GM19452 (cell line): ENCODE measurements around the gene RGS1.
A peak's percentile ranks its signal among the peaks of the same experiment; 100 is the strongest.

Experiments used
- ATAC-seq: cut with Tn5 transposase; IDR thresholded peaks from one replicate; pipeline ENCODE4 v1.9.1; 2021; ENCODE audit not compliant: unreplicated experiment

RGS1 gene

DNA sequence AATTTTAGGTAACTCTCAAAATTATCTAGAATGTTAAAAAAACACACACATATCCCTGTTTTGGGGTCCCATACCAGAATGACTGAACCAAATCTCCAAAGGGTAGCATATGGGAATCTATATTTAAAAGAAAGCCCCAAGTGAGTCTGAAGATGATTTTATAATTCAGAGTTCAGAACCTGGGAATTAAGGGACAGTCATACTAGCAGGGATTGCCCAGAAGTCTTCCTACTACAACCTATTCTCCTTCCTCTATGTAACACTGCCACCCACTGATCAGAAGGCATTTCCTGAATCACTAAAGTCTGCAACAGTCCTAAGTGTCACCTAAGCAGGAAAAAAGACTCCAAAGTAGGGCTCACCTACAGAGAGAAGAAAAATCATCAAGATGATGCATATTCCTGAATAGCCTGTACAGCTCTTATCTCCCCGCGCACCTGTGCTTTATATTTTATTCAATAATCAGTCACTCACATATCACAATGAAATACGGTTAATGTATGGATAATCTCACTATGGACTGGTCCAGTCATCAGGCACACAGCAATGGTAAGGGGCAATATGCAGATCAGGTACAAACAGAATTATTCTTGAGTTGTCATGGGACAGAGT lies 4.9 kb downstream of the RGS1 start:
- peak; percentile 36 for ATAC-seq

DNA sequence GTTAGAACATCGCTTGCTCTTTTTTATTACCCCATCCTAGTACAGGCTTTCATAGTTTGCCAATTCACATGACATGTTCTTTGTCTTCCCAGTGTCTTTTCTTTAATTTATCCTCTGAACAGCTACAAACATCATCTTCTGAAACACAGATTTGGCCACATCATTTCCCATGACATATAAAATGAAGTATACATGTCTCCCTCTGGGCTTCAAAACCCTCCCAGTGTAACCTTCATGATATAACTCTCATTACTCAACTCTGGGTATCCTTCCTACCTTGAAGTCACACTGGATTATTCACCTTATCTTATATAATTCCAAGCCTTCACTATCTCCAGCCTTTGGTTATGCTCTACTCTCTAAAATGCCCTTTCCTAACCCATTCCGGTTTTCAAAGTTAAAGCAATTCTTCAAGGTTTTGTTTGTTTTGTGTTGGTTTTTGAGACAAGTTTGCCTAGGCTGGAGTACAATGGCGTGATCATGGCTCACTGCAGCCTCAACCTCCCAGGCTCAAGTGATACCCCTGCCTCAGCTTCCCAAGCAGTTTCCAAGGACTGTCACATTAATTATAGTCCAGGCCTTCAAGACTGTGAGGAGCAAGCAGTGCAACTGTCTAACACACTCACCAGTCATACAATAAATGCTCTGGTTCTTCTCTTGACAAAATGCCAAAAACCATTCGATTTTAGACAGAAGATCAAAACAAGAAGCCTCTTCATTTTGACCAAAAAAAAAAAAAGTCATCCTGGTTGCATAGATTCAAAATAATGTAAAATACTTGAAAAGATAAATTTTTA lies 5.8 kb downstream of the RGS1 start:
- ATAC-seq = peak; percentile 4

DNA sequence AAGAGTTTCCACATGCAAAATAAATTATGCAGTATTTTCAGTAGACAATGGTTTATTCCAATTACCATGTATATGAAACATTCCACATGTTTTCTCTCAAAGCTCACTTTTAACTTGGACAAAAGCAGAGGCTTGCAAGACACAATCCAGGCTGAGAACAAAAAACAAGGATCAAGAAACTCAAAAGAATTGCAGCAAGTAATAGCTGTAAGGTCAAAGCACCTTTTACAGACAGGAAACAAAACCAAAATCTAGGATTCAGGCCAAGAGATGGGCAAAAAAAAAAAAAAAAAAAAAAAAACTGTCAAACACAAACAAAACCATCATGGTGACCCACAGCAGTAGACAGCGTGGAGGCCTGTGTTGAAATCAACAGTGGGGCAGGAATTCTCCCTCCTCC lies 9.3 kb downstream of the RGS1 start:
- no peak for ATAC-seq

- ATAC-seq = no peak
Observed at GRCh38 chr1:192587386-192588266, 12.1 kb downstream of the RGS1 start.

DNA sequence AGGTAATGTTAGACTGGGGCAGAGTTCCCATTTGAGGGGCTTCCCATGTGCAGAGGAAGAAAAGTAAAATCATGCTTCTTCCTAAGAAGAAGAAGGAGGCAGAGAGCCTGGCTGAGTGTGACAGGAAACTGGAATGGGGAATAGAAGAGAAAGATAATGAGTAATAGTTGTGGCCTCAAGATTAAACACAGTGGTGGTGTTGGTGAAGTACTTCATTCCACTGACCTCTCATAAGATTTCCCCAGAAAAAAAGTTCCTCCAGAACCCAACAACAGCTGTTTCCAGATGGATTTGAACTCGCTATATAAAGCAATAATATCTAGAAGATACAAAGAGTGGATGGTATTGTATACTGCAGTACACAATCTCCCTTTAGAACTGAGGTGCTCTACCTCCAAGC lies 13.0 kb downstream of the RGS1 start:
- ATAC-seq = no peak

- no peak for ATAC-seq
Observed at GRCh38 chr1:192589813-192590212, 14.2 kb downstream of the RGS1 start.

GRCh38 chr1:192592517-192592916 lies 16.9 kb downstream of the RGS1 start:
- ATAC-seq = no peak

- no peak for ATAC-seq
Observed at GRCh38 chr1:192592981-192593708, 17.6 kb downstream of the RGS1 start.

GRCh38 chr1:192595299-192595698 lies 19.7 kb downstream of the RGS1 start:
- ATAC-seq = no peak

GRCh38 chr1:192598589-192598988 lies 23.0 kb downstream of the RGS1 start:
- no peak for ATAC-seq

GRCh38 chr1:192600275-192600674 lies 24.7 kb downstream of the RGS1 start:
- ATAC-seq = no peak

DNA sequence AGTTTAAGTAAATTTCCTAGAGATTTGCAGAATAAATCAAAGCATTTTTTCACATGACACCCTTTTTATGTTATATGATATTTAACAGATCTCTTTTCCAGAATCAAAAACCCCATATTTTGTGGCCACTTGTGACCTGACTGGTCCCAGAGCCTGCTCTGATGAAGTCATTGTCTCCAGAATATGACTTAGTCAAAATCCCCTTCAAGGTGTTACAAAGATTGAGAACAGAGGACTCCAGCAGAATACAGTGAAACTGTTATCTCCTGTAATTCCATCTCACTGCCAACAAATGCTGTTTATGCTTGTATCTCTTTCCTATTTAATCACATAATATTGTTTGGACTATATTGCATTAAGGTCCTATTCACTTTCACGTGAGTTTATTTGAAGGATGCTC lies 25.6 kb downstream of the RGS1 start:
- no peak for ATAC-seq

GRCh38 chr1:192601567-192601966 lies 26.0 kb downstream of the RGS1 start:
- no peak for ATAC-seq

DNA sequence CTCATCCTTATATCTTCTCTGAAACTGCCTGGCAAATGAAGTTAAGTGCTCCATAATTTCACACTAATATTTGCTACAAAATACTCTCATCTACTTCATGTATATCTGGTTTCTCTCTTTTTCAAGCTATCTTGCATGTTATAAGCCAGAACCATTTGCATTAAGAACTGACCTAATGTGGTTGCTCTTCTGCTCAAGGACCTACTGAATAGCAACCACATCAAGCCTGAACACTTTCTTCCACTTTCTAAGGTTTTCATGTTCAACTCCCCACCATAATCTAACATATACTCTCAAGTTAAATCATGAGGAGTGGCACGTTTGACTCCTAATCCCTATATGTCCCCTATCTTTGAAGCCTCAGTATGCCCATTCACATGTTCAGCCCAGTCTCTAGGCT lies 27.2 kb downstream of the RGS1 start:
- ATAC-seq = no peak

DNA sequence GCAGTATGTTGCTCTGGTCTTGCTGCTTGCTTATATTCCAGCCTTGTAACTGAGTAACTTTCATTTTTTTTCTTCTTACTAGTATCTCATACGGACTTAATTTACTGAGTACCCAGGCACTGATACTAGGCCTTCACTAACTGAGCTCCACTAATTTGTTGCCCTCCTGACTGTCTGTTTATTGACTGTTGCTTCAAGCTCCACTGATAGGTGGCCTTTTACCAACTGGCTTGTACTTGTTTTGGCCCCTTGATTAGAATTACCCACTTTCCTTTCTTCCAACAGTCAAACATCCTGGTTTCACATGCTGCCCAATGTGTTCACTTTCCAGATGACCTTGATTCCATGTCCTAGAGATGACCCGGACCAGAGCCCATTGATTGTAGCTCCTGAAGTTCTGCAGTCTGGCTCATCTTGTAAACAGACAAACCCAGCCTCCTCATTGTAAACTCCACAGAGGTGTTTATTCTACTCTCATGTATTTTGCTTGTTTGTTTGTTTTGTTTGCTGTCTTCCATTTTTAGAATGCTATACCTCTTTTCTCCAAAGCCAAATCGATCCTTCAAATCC lies 27.7 kb downstream of the RGS1 start:
- ATAC-seq = no peak

- peak; percentile 37 for ATAC-seq
Observed at GRCh38 chr1:192604979-192605620, 29.5 kb downstream of the RGS1 start.

DNA sequence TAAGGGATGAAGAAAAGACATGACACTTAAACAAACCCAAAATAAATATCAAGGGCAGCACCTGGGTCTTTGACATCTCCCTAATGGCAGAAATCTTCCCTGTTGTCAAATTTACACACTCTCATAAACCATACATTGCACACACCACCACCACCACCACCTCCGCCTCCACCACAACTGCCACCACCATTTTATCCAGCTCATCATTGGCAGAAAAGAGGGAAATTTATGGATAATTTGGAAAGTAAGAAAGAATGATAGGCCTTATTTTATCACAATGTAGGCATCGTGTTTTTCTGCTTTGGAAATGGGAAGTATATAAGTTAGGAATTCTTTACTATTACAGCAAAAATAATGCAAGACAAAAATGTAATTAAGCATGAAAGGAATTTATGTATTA lies 33.1 kb downstream of the RGS1 start:
- no peak for ATAC-seq

GRCh38 chr1:192609110-192610079 lies 33.8 kb downstream of the RGS1 start:
- ATAC-seq = peak; percentile 97
